Stimulated activated CD4-positive, alpha-beta T cell treated with anti-CD3 and anti-CD28 coated beads, TNF-alpha, amount 100 ng/mL, for 24 hours (primary cell): ENCODE measurements around the gene SPIRE1.

Source experiments
- DNase-seq, 3 experiments: peaks; one replicate each; pipeline ENCODE4 v3.0.0-alpha.2; 2020; ENCODE audit warnings: low read depth in 3 of 3

SPIRE1 gene

DNA sequence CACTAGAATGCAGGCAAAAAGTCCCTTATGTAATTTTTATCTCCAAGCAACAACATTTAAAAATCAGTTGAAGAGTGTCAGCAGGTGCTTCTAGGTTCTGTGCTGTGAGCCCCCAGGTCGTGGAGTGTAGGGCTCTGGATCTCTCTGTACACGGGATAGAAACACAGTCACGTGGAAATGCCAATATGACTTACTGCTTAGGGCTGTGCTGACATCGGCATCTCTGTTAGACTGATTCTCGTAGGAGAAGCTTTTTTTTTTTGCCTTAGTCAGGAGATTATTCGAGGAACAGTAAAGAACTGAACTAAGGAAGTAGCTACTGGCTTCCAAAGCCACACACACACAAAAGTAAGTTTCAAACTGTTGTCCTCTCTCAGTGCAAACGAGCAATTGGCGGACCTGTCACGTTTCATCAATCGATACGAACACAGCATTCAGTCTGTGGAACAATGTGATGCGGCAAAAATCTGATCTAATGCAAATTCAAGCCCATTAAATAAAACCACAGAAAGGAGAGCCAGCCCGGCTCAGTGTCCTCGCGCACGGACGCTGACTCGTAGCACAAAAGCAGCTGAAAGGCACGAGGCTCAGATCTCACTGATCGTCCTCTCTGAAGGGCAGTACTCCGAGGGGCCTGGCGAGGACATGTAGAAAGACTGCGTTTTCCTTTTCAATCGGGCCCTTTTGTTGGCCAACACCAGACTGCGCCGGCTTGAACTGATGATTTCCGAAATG, 208.7 kb downstream of the SPIRE1 start:
- no peak for DNase-seq

DNA sequence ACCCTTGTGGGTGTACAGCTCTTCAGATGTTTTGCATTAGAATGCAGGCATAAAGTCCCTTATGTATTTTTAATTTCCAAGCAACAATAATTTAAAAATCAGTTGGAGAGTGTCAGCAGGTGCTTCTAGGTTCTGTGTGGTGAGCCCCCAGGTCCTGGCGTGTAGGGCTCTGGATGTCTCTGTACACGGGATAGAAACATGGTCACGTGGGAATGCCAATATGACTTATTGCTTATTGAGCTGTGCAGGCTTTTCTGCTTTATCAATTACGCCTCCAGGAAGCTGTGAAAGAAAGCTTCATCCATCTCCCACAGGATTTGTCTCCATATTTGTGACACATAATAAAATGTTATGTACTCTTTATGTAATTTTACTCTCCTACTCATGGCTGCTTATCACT, 212.4 kb downstream of the SPIRE1 start:
- no peak for DNase-seq

GRCh38 chr18:12443551-12443950, 214.4 kb downstream of the SPIRE1 start:
- DNase-seq: no peak

DNA sequence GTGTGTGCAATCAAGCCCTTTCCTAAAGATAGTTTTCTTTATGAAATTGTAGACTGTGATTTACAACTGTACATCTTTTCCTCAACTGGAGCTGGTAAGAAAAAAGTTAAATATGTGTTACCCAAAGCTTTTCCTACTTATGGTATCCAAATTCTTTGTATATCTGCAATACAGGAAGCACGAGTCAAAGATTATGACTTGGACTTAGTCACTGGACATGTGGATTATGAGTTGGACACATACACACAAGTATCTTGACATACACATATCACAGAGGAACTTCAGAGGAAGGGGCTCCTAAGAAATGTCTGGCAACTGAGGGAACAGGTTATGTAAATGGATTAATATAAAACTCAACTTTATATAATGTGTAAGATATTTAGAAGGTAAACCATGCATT, 215.0 kb downstream of the SPIRE1 start:
- DNase-seq: no peak

DNA sequence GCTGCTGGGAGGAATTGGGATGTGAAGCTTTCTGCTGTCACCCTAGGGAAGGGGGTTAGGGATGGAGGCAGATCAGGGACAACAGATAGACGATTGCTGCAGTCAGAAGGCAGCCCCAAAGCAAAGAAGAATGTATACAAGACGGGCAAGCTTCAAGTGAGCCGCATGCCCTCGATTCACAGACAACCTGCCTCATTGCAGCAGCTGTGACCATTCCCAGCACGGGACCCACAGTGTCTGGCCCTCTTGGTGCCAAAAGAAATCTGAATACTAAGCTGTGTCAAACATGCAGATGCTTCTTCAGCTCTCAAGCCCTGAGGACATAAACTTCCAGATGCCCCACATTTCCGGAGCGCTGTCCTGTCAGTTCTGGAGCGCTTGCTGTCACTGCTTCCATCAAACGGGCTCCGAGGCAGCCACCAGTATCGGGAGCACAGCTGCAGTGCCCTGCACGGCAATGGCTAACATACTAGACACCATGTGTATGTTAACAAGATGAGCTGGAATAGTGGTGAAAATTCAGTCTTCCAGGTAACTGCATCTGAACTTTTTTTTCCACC, 216.4 kb downstream of the SPIRE1 start:
- DNase-seq: no peak

GRCh38 chr18:12438257-12438656, 219.7 kb downstream of the SPIRE1 start:
- no peak for DNase-seq

DNA sequence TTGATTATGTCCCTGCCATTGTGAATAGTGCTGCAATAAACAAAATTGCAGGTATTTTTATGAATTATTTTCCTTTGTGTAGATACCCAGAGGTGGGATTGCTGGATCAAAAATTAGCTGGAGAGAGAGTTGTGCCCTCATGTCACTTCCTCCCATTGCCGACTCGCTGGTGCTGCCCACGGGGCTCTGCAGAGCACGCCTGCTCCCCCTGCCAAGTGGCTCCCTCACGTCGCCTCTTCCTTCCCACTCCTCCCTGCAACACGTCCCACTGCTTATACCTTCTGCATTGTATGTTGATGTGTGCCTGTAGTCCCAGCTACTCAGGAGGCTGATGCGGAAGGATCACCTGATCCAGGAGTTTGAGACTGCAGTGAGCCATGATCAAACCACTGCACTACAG, 222.0 kb downstream of the SPIRE1 start:
- DNase-seq: no peak

DNA sequence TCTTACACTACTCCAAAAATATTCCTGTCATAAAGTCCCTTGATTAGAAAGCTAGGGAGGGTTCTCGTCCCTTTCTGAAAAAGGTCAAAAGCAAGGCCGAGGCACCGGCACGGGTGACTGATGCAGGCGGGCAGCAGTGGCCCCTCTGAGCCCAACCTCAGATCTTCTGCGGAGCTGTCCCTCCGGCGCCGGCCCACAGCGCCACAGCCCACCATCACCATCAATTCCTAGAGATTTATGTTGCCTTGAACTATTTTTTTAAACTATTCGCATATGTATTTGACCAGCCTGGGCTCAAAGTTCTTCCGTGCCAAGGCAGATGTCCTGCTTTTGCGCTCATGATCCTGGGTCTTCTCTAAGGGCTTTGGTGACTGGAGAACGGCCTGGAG, 223.4 kb downstream of the SPIRE1 start:
- no peak for DNase-seq

DNA sequence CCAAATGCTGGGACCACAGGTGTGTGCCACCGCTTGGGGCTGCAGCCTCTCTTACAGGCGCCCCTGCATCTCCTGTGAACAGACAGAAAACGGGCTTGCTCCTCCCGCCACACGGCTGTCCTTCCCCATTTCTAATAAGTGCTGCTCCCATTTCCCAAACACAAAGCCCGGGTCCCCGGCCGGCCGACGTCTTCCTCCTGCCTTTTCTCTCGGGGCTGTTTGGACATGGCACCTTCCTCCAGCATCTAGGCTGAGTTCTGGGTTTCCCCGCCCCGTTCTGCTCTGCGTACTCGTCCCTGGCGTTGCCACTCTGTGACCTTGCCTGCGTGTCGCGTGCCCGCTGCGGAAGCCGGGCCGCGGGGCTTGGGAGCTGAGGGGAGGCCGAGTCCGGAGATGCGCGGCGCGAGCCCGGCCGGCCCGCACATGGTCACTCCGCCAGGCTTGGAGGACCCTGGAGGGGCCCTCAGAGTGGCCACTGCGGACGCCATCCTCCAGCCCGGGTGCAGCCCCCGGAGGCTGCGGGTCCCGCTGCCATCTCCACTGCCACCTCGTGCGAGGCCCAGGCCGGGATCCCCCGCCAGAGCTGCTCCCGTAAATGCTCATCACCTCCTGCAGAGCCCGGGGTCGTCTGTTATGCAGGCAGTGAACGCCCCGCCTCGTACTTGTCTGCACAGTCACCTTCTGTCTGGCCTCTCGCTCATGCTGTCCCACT, 223.9 kb downstream of the SPIRE1 start:
- no peak for DNase-seq

GRCh38 chr18:12432881-12433280, 225.0 kb downstream of the SPIRE1 start:
- DNase-seq: no peak

DNA sequence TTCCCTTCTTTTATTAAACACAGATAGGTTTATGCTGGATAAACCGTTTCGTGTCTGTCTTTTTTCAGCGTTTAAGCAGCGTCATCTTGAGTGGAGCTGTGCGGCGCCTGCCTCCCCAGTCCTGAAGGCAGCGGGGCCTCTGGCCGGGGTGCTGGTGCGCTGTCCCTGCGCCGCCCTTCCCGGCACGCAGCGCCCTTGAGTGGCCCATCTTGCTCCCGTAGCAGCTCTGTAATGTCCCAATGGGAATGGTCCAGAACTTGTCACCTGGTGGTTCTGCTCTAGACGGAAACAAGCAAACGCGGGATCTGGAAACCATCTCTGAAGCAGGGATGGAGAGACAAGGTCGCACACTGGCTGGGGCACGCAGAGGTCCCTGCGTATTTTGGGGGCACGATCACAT, 225.7 kb downstream of the SPIRE1 start:
- DNase-seq: no peak

GRCh38 chr18:12431561-12431960, 226.3 kb downstream of the SPIRE1 start:
- DNase-seq: no peak

- no peak for DNase-seq
Observed at GRCh38 chr18:12430137-12430990, 227.5 kb downstream of the SPIRE1 start.

DNA sequence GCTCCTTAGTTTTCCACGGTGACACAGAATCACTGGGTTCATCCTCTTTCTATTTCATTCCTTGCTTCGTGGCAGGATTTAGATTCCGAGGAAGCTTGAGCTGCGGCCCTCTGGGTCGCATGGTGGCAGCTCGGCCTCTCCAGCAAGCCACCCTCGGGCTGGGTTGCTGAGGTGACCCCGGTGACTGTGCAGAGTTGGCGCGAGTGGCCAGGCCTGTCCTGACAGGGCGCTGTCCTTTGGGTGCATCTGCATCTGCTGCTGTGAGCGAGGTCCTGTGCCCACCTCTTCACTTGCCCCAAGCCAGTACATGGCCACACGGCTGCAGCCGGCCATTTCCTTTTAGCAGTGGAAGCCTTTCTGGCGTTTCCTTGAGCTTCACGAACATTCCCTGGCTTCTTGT, 228.4 kb downstream of the SPIRE1 start:
- DNase-seq: no peak

DNA sequence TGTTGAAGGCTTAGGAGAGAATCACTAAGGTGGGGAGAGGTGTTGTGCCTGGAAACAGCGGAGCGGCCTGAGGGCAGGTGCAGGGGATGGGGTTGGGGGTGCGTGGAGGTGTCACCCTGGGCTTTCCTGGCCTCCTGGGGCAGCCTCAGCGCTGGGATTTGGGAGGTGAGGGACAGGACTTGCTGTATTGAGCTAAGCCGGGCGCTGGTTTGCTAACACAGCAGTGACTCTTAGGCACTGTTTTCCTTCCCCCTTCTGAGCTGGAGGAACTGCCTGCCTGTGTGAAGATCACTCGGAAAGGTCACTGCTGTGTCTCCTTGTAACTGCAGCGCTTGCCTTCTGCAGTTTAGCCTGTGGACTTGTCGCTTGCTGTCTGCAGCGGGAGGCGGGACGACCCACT, 229.0 kb downstream of the SPIRE1 start:
- no peak for DNase-seq

DNA sequence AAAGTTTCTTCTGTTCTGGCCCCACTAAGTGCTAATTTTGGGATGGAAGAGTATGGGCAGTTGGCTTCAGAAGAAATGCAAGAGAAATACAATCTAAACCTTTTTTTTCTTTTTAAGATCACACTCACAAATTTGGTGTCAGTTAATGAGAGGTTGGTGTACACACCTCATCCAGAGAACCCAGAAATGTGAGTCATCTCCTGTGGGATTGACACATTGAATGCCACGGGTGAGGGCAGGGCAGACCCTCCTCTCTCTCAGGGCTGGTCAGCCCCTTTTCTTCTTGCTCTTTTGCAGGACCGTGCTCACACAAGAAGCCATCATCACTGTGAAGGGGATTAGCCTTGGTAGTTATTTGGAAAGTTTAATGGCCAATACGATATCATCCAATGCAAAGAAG, 231.0 kb downstream of the SPIRE1 start:
- no peak for DNase-seq

DNA sequence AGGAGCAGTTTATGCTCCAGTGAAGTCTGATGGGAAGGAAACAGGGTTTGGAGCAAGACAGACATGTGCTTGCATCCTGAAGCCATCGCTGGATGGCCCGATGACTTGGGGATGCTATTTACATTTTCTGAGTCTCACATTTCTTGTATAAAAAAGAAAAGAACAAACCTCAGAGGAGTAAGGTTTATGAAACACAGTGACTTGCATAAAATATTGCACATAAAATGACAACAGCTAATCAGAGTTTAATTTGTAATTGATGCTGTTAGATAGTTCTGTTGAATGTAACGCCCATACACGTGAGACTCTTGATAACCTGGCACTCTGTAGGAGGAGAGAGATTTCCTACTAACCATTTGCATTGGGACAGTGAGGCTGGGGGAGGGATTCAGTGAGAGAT, 233.7 kb downstream of the SPIRE1 start:
- no peak for DNase-seq

GRCh38 chr18:12423820-12424219, 234.1 kb downstream of the SPIRE1 start:
- DNase-seq: no peak

- no peak for DNase-seq
Observed at GRCh38 chr18:12423393-12423792, 234.5 kb downstream of the SPIRE1 start.

GRCh38 chr18:12422936-12423335, 235.0 kb downstream of the SPIRE1 start:
- DNase-seq: no peak

DNA sequence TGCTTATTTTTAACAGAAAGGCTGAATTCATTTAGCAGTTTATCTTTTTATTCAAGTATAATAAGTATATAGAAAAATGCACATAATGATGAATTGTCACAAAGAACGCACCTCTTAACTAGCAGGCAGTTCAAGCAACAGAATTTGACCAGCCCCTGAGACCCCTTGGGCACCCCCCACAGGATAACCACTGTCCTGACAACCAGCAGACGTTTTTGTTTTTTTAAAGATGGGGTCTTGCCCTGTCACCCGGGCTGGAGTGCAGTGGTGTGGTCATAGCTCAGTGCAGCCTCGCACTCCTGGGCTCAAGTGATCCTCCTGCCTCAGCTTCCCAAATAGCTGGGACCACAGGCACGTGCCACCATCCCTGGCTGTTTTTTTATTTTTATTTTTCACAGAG, 236.2 kb downstream of the SPIRE1 start:
- no peak for DNase-seq

DNA sequence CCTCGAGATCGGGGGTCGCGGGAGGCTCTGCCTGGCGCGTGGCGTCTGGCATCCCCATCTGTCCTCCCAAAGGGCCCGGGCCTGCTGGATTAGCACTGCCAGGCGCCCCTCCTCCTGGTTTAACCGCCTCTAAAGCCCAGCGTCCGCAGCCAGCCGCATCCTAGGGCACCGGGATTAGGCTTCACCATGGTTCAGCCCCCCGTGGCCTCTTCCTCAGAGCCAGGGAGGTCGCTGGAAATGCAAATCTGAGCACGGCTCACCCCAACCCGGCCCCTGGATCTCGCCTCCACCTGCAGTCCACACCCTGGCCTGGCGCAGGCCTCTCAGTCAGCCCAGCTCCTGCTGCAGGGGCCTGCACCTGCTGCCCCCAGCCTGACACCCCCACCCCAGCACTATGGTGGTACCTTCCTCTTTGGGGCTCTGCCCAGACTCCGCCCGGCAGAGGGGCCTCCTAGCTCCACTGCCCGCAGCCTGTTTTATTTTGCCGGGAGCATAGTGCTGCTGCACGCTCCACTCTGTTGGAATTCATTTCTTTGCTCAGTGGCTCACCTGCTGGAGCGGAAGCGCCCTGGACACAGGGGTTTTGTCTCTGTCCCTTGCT, 237.0 kb downstream of the SPIRE1 start:
- no peak for DNase-seq
